IMR-90 (cell line): ENCODE measurements around the gene HEBP1. TPM values are rescaled to one million over a fixed set of nuclear protein-coding genes. Genes with fewer than 3 reads are reported as not detected.

ENCODE experiments used
- ATAC-seq: fragments of 200-7000 bp; cut with Tn5 transposase; 2 replicates; pipeline ENCODE4 v1.9.1; 2020; ENCODE audit warnings: low read depth, mild to moderate bottlenecking, moderate library complexity
- BruUV-seq: library from RNA; stranded (reverse); fragments of 400-500 nt; replicated peaks from 2 replicates; lab custom pipeline; 2021; lab: Mats Ljungman, UMichigan
- CTCF ChIA-PET: fragments of 300-600 bp; formaldehyde crosslinking; extraction: SDS; loops from one replicate; lab custom pipeline; 2021; ENCODE audit warnings: antibody characterized with exemption; lab: Yijun Ruan, JAX
- POLR2A ChIA-PET: fragments of 300-600 bp; sonication (Branson Sonifier 250); formaldehyde crosslinking; loops from one replicate; lab custom pipeline; 2022; ENCODE audit warnings: antibody characterized with exemption; ENCODE audit not compliant: unreplicated experiment; lab: Charles Lee
- DNase-seq: peaks from one replicate; pipeline ENCODE4 v3.0.0; 2013
- H2AFZ ChIP-seq: replicated peaks from 2 replicates; pipeline ENCODE3; 2013; ENCODE audit warnings: low read length, mild to moderate bottlenecking; ENCODE audit not compliant: poor library complexity
- H2AK5ac ChIP-seq: 2 replicates; pipeline ENCODE4 v1.6.1; 2013; ENCODE audit warnings: low read depth, low read length, inconsistent platforms
- H2AK9ac ChIP-seq: replicated peaks from 2 replicates; pipeline ENCODE3; 2013; ENCODE audit warnings: mild to moderate bottlenecking, low read depth, low read length, moderate library complexity; ENCODE audit not compliant: poor library complexity
- H2BK120ac ChIP-seq: 2 replicates; pipeline ENCODE4 v1.6.1; 2013; ENCODE audit warnings: low read depth, low read length, inconsistent platforms
- H2BK15ac ChIP-seq: 3 replicates; pipeline ENCODE4 v1.6.1; 2013; ENCODE audit warnings: low read depth, low read length, inconsistent platforms
- H2BK20ac ChIP-seq: 2 replicates; pipeline ENCODE4 v1.6.1; 2013; ENCODE audit warnings: low read depth, mild to moderate bottlenecking, inconsistent platforms, low read length, moderate library complexity
- H2BK5ac ChIP-seq: 2 replicates; pipeline ENCODE4 v1.6.1; 2013; ENCODE audit warnings: mild to moderate bottlenecking, low read depth, low read length, inconsistent platforms; ENCODE audit not compliant: poor library complexity, severe bottlenecking
- H3K14ac ChIP-seq: replicated peaks from 2 replicates; pipeline ENCODE4 v1.6.1; 2013; ENCODE audit warnings: low read depth, low read length, inconsistent platforms
- H3K18ac ChIP-seq: 2 replicates; pipeline ENCODE4 v1.6.1; 2013; ENCODE audit warnings: low read depth, low read length, control low read depth
- H3K23ac ChIP-seq: 2 replicates; pipeline ENCODE4 v1.6.1; 2013; ENCODE audit warnings: low read depth, low read length, inconsistent platforms
- H3K27ac ChIP-seq: 2 replicates; pipeline ENCODE4 v1.5.1; 2013; ENCODE audit warnings: mild to moderate bottlenecking, control low read depth, low read length; ENCODE audit not compliant: insufficient read depth
- H3K27me3 ChIP-seq: 2 replicates; pipeline ENCODE4 v1.6.1; 2013; ENCODE audit warnings: low read length; ENCODE audit not compliant: control insufficient read depth, insufficient read depth
- H3K36me3 ChIP-seq: 2 replicates; pipeline ENCODE4 v1.6.1; 2013; ENCODE audit warnings: low read length, mixed read lengths; ENCODE audit not compliant: control insufficient read depth, insufficient read depth
- H3K4ac ChIP-seq: 2 replicates; pipeline ENCODE4 v1.6.1; 2013; ENCODE audit warnings: low read depth, low read length, inconsistent platforms
- H3K4me1 ChIP-seq: 2 replicates; pipeline ENCODE4 v1.6.1; 2013; ENCODE audit warnings: low read length, mixed read lengths; ENCODE audit not compliant: control insufficient read depth, insufficient read depth
- H3K4me2 ChIP-seq: 2 replicates; pipeline ENCODE4 v1.6.1; 2013; ENCODE audit warnings: low read depth, mild to moderate bottlenecking, control low read depth, low read length, moderate library complexity
- H3K4me3 ChIP-seq: 2 replicates; pipeline ENCODE4 v1.5.1; 2013; ENCODE audit warnings: low read depth, mild to moderate bottlenecking, control low read depth, low read length, moderate library complexity; ENCODE audit not compliant: insufficient read depth
- H3K56ac ChIP-seq: 2 replicates; pipeline ENCODE4 v1.6.1; 2013; ENCODE audit warnings: low read length, inconsistent platforms; ENCODE audit not compliant: insufficient read depth; ENCODE audit errors: extremely low read depth
- H3K79me1 ChIP-seq, 2 experiments: 2 replicates each; pipeline ENCODE4 v1.6.1; 2013; ENCODE audit warnings: low read length in 2 of 2, inconsistent platforms in 1 of 2, low read depth in 1 of 2
- H3K9ac ChIP-seq: 2 replicates; pipeline ENCODE4 v1.6.1; 2013; ENCODE audit warnings: low read depth, low read length, control low read depth
- H3K9me1 ChIP-seq: 2 replicates; pipeline ENCODE4 v1.6.1; 2013; ENCODE audit warnings: low read length, inconsistent platforms; ENCODE audit not compliant: insufficient read depth
- H3K9me3 ChIP-seq: 2 replicates; pipeline ENCODE4 v1.6.1; 2013; ENCODE audit warnings: low read length; ENCODE audit not compliant: control insufficient read depth, insufficient read depth
- H4K20me1 ChIP-seq: 2 replicates; pipeline ENCODE4 v1.6.1; 2013; ENCODE audit warnings: low read length, inconsistent platforms; ENCODE audit not compliant: insufficient read depth
- H4K5ac ChIP-seq: 2 replicates; pipeline ENCODE4 v1.6.1; 2013; ENCODE audit warnings: mild to moderate bottlenecking, low read depth, low read length, control low read depth
- H4K8ac ChIP-seq, 2 experiments: 2 replicates each; pipeline ENCODE4 v1.6.1; 2013; ENCODE audit warnings: low read depth in 2 of 2, low read length in 2 of 2, control low read depth in 1 of 2, inconsistent platforms in 1 of 2
- H4K91ac ChIP-seq: 2 replicates; pipeline ENCODE4 v1.6.1; 2013; ENCODE audit warnings: low read depth, low read length, inconsistent platforms; ENCODE audit not compliant: insufficient read depth
- BHLHE40 ChIP-seq: fragments of 150-350 bp; IDR thresholded peaks from 2 replicates; pipeline ENCODE4 v1.6.1; 2016; ENCODE audit warnings: mild to moderate bottlenecking, low read depth, low read length
- CEBPB ChIP-seq: IDR thresholded peaks from 2 replicates; pipeline ENCODE4 v1.6.1; 2012; ENCODE audit warnings: low read depth, low read length, improper control_type of control experiment
- CHD1 ChIP-seq: IDR thresholded peaks from 2 replicates; pipeline ENCODE4 v1.6.1; 2012; ENCODE audit warnings: low read depth, low read length, improper control_type of control experiment
- FOS ChIP-seq: fragments of 150-350 bp; IDR thresholded peaks from 2 replicates; pipeline ENCODE4 v1.6.1; 2016; ENCODE audit warnings: low read depth, low read length
- MAFK ChIP-seq: IDR thresholded peaks from 2 replicates; pipeline ENCODE4 v1.6.1; 2012; ENCODE audit warnings: low read depth, low read length, improper control_type of control experiment
- MAZ ChIP-seq: IDR thresholded peaks from 2 replicates; pipeline ENCODE4 v1.6.1; 2012; ENCODE audit warnings: low read depth, mild to moderate bottlenecking, low read length, improper control_type of control experiment, moderate library complexity, borderline replicate concordance
- MXI1 ChIP-seq: IDR thresholded peaks from 2 replicates; pipeline ENCODE4 v1.6.1; 2012; ENCODE audit warnings: low read depth, mild to moderate bottlenecking, low read length, moderate library complexity, borderline replicate concordance
- NFE2L2 ChIP-seq: fragments of 150-350 bp; IDR thresholded peaks from 2 replicates; pipeline ENCODE4 v1.6.1; 2016; ENCODE audit warnings: low read depth, mild to moderate bottlenecking, low read length
- POLR2A ChIP-seq: IDR thresholded peaks from 2 replicates; pipeline ENCODE4 v1.6.1; 2012; ENCODE audit warnings: mild to moderate bottlenecking, low read depth, low read length
- RAD21 ChIP-seq: IDR thresholded peaks from 2 replicates; pipeline ENCODE4 v1.6.1; 2012; ENCODE audit warnings: low read length, improper control_type of control experiment
- RCOR1 ChIP-seq: IDR thresholded peaks from 2 replicates; pipeline ENCODE4 v1.6.1; 2012; ENCODE audit warnings: mild to moderate bottlenecking, low read length, improper control_type of control experiment; ENCODE audit not compliant: insufficient replicate concordance
- RFX5 ChIP-seq: IDR thresholded peaks from 2 replicates; pipeline ENCODE4 v1.8.0; 2012; ENCODE audit warnings: low read depth, mild to moderate bottlenecking, low read length, moderate library complexity
- SMC3 ChIP-seq: fragments of 150-350 bp; IDR thresholded peaks from 2 replicates; pipeline ENCODE4 v1.6.1; 2016; ENCODE audit warnings: low read depth, mild to moderate bottlenecking, antibody characterized with exemption, low read length, moderate library complexity
- WGBS, 2 experiments: methylation state at CpG; one replicate each; pipeline versions ENCODE4 v1.1.5 to v1.1.7; 2013; ENCODE audit warnings: missing lambda C conversion rate in 2 of 2; ENCODE audit not compliant: insufficient read length in 1 of 2; ENCODE audit errors: extremely low coverage in 2 of 2; 5-methylcytosine and 5-hydroxymethylcytosine counted together
- dilution Hi-C: fragments of 300-500 bp; cut with HindIII; formaldehyde crosslinking; loops from one replicate; pipeline ENCODE4 v1.14.3; 2018; ENCODE audit warnings: low sequenced_read_pairs; ENCODE audit not compliant: unreplicated experiment
- in situ Hi-C: fragments of 300-500 bp; cut with MboI; formaldehyde crosslinking; loops from 3 replicates; pipeline ENCODE4 v1.14.3; 2019; ENCODE audit warnings: low sequenced_read_pairs, inconsistent platforms, mixed read lengths
- intact Hi-C: fragments of 100-400 bp; cut with micrococcal nuclease; formaldehyde crosslinking; loops from 2 replicates; pipeline ENCODE4 v1.10.0; 2022
- polyA plus RNA-seq, 3 experiments: library from polyadenylated mRNA; depleted of rRNA; stranded (reverse); fragments of >200 nt; gene quantifications; 2 replicates each; pipeline ENCODE4 v1.2.3, GENCODE V29; 2012; ENCODE audit warnings: low replicate concordance in 1 of 3
- total RNA-seq: library from RNA; depleted of rRNA; stranded (reverse); fragments of >200 nt; gene quantifications from 2 replicates; pipeline ENCODE4 v1.2.3, GENCODE V29; 2012
- TF ChIP-seq, protein P1 (sequence below): fragments of 150-350 bp; IDR thresholded peaks from 2 replicates; pipeline ENCODE4 v1.6.1; 2017; ENCODE audit warnings: mild to moderate bottlenecking, antibody characterized with exemption, low read length, low read depth
- TF ChIP-seq, protein P2 (sequence below): conservative IDR thresholded peaks from 2 replicates; pipeline ENCODE4 v1.5.1; 2012; ENCODE audit warnings: mild to moderate bottlenecking, low read depth, low read length, improper control_type of control experiment
- TF ChIP-seq, protein P3 (sequence below): fragments of 150-350 bp; IDR thresholded peaks from 2 replicates; pipeline ENCODE4 v1.6.1; 2016; ENCODE audit warnings: low read depth, mild to moderate bottlenecking, low read length, moderate library complexity, borderline replicate concordance

The HEBP1 gene
- total and polyA plus RNA-seq, 2 of the 4 experiments (the other 2 are of a cell fraction), result 18.8 to 49.2 TPM

DNA sequence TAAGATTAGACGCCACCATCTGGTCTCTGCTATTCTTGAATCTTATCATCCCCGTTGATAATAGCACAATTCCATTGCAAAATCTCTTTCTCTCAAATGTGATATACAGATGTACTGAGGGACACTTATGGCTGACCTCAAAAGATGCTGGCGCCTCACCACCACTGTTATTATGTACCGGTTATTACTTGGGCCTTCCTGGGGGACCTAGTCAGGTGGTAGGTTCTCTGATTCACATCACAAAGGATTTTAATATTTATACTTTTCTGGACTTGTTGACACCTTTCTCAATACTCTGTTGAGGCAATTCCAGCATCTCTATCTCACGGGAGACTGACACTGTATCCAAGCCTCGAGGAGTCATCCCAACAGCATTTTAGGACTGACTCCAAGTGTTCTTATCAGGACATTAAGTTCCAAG, 22.8 kb upstream of the HEBP1 start:
- H4K91ac ChIP-seq, result no peak overlapping the region

More for the DNA sequence above, 22.8 kb upstream of the HEBP1 start:
- Histone ChIP-seq H3K4me2 (no peak overlapping the region), H2BK5ac (no peak overlapping the region), H3K56ac (no peak overlapping the region), H2BK120ac (no peak overlapping the region), H2AFZ (no peak overlapping the region), H3K27me3 (no peaks in the 10 kb centered on the region), H4K8ac (no peak overlapping the region), H3K4me1 (peaks cover 3% of the 10 kb centered on the region), H3K27ac (no peak overlapping the region), H3K9me1 (no peaks in the 10 kb centered on the region), H2AK9ac (no peak overlapping the region), H2BK15ac (no peak overlapping the region), H3K9ac (no peak overlapping the region), H3K9me3 (no peaks in the 10 kb centered on the region), H4K5ac (no peak overlapping the region), H3K36me3 (no peaks in the 10 kb centered on the region), H3K18ac (no peak overlapping the region), H2BK20ac (no peak overlapping the region), H4K20me1 (no peaks in the 10 kb centered on the region), H3K4me3 (no peak overlapping the region), H3K23ac (no peak overlapping the region), H3K14ac (no peak overlapping the region), H3K4ac (no peak overlapping the region), H3K79me1 (no peaks in the 10 kb centered on the region), H2AK5ac (no peak overlapping the region)
- BruUV-seq, result no TSS peak
- ATAC-seq (peak; percentile 32; the same call in 1 of the 2 replicates), DNase-seq (peak; percentile 51)
- POLR2A ChIA-PET, result no interaction called here
- in situ Hi-C loops, result no loop called here
- dilution Hi-C loops, result no loop called here
- CTCF ChIA-PET, result interaction anchor here (2.0 to 2.2 kb wide), 2 partner anchors 189 to 200 kb away, joined by 10 to 15 read pairs; no protein-coding TSS in a partner anchor
- TF ChIP-seq POLR2A (no peak), CHD1 (no peak), MXI1 (no peak), FOS (no peak), SMC3 (no peak), RAD21 (no peak), CEBPB (no peak), RCOR1 (no peak), BHLHE40 (no peak), MAFK (no peak), RFX5 (no peak), NFE2L2 (no peak), MAZ (no peak)
- TF ChIP-seq, protein P1, sequence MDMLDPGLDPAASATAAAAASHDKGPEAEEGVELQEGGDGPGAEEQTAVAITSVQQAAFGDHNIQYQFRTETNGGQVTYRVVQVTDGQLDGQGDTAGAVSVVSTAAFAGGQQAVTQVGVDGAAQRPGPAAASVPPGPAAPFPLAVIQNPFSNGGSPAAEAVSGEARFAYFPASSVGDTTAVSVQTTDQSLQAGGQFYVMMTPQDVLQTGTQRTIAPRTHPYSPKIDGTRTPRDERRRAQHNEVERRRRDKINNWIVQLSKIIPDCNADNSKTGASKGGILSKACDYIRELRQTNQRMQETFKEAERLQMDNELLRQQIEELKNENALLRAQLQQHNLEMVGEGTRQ, result no peak
- TF ChIP-seq, protein P2, sequence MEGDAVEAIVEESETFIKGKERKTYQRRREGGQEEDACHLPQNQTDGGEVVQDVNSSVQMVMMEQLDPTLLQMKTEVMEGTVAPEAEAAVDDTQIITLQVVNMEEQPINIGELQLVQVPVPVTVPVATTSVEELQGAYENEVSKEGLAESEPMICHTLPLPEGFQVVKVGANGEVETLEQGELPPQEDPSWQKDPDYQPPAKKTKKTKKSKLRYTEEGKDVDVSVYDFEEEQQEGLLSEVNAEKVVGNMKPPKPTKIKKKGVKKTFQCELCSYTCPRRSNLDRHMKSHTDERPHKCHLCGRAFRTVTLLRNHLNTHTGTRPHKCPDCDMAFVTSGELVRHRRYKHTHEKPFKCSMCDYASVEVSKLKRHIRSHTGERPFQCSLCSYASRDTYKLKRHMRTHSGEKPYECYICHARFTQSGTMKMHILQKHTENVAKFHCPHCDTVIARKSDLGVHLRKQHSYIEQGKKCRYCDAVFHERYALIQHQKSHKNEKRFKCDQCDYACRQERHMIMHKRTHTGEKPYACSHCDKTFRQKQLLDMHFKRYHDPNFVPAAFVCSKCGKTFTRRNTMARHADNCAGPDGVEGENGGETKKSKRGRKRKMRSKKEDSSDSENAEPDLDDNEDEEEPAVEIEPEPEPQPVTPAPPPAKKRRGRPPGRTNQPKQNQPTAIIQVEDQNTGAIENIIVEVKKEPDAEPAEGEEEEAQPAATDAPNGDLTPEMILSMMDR, result no peak
- TF ChIP-seq, protein P3, sequence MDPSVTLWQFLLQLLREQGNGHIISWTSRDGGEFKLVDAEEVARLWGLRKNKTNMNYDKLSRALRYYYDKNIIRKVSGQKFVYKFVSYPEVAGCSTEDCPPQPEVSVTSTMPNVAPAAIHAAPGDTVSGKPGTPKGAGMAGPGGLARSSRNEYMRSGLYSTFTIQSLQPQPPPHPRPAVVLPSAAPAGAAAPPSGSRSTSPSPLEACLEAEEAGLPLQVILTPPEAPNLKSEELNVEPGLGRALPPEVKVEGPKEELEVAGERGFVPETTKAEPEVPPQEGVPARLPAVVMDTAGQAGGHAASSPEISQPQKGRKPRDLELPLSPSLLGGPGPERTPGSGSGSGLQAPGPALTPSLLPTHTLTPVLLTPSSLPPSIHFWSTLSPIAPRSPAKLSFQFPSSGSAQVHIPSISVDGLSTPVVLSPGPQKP, result no peak
- WGBS, 2 experiments, result no CpG with 5 or more reads among the region's 6 CpGs
- intact Hi-C loops, result loop anchor here (5.0 kb wide), 2 partner anchors 209 to 509 kb away; no protein-coding TSS in a partner anchor
